ENCODE results near the gene LYPD4.

Gene LYPD4

DNA sequence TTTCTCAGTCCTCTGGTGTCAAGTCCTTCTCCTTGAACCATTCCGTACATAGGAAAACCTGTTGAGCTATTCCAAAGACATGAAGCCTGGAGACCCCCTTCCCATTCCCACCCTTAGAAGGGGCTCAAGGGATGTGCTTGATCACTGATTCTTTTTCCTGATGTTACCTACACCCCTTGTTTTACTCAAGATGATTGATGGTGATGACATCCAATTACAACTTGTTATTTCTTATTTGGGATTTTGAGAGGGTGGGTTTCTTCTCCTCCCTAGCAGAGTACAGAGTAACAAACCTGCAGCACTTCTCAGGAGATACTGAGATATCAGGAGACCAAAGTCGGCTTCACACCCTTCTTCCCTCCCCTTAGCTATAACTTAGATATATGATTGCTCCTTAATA is 8.9 kb upstream of the LYPD4 start:
- no peak for DNase-seq (ENCODE audit: low read depth in 1 of 2, low spot score in 1 of 2)

DNA sequence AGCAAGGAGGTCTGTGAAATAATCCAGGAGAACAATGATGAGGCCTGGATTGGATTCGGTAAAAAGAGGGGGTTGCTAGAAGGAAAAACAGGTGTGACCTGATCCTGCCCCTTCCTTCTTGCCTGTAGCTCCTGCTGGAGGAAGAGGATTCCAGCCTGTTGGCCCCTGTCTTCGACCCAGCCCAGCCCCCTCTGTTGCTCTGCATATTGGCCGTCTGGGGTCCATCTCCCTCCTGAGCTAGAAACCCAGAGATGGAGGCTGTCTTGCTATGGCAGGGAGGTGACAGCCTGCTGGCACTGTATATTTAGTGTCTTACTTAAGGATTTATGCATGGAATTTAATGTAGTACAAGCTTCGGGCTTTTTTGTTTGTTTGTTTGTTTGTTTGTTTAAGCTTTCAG is 7.0 kb upstream of the LYPD4 start:
- no peak for DNase-seq (ENCODE audit: low read depth in 1 of 2, low spot score in 1 of 2)

DNA sequence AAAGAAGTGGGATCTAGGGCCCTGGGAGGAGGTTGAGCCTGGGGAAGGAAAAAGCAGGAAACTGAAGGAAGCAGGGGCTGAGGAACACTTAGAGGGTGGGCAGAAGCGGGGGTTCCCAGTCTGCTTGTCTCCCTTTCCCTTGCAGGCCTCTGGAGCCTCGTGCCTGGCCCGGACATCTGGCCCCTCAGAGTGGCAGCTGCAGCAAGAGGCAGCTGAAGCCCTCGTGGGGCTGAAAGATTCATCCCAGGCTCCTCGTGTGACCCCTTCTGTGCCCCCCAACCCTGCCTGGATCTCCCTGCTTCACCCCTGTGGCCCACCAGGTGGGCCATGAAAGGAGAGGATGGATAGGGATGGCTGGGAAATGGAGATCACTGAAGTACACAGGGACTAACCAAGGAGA is 5.9 kb upstream of the LYPD4 start:
- DNase-seq (ENCODE audit: low read depth in 1 of 2, low spot score in 1 of 2) = no peak

DNA sequence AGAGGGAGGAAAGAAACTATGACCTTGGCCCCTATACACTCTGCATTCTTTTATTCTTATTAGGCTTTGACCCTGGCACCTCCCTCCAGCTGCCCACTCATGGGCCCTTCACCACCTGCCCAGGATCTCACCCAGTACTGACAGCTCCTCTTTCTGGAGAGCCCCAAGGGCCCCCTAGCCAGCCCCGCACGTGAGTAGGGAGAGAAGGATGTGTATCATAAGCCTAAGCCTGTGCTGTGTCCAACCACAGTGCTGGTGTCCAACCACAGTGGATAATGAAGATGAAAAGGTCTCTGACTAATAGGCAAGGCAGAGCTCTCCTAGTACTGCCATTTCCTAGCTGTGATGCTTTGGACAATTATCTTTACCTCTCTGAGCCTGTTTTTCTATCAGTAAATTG is 4.6 kb upstream of the LYPD4 start:
- DNase-seq (ENCODE audit: low read depth in 1 of 2, low spot score in 1 of 2) = no peak

DNA sequence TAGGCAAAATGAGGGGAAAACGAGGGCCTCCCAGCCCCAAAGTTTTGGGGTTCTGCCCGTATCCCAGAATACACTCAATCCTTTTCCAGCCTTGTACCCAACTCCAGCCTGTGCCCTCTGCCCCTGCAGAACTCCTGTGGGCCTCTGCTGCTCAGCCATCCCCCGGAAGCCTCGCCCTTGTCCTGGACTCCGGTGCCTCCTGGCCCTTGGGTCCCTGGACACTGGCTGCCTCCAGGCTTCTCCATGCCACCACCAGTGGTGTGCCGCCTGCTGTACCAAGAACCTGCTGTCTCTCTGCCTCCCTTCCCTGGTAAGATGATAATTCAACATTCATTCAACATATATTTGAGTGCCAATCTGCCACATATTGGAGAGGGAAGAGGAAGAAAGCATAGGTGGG is 4.2 kb upstream of the LYPD4 start:
- DNase-seq (ENCODE audit: low read depth in 1 of 2, low spot score in 1 of 2) = no peak

DNA sequence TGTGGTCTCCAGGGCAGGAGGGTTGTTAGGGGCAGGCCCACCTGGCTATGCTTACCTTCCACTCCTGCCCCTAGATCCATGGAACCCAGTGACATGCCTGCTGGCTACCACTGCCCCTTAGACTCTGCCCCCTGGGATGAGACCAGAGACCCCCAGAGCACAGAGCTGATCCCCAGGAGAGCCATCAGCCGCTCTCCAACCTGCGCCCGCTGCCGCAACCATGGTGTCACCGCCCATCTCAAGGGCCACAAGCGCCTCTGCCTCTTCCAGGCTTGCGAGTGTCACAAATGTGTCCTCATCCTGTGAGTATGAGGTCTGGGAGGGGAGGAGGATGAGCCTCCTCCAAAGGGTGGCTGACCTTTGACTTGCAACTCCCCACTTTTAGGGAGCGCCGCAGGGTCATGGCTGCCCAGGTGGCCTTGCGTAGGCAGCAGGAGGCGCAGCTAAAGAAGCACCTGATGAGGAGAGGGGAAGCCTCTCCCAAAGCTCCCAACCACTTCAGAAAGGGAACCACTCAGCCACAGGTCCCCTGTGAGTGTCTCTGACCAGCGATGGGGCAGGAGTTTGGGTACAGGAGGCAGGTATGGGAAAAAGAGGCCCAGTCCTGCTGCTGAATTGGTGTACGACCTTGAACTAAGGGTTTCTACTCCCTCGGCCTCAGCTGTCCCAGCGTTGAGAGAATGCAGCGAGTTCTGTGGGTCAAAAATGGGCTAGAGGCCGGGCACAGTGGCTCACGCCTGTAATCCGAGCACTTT is 3.0 kb upstream of the LYPD4 start:
- no peak for DNase-seq (ENCODE audit: low read depth in 1 of 2, low spot score in 1 of 2)

DNA sequence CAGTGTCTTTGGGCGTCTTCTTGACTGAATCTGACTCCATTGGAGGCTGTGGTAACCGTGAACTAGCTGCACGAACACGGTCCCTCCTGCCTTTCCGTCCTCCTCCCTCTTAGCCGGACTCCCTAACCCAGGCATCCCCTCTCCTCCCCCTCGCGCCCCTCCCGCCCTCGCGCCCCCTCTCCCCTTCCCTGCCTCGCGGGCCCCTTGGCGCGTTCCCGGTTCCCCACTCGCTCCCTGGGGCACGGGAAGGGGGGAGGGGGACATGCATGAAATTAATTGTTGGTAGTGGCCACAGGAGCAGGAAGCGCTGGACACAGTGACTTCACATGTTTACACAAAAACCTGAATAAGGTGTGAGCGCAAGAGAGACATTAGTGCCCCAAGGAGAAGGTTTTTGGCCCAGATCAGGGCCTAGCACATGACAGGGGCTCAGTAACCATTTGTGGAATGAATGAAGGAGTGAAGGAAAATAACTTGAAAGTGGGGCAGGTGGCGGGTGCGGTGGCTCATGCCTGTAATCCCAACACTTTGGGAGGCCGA is 638 bp upstream of the LYPD4 start:
- no peak for DNase-seq (ENCODE audit: low read depth in 1 of 2, low spot score in 1 of 2)

DNA sequence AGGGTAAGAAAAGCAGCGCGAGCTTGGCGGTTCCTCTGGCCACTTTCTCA is 343 bp upstream of the LYPD4 start, which contains the start of gene DMRTC2:
Gene DMRTC2, plus strand, starts transcription at position 42 of the 50 bp plus-strand sequence. CDS start 2,387 bp downstream, outside the sequence.
- DNase-seq (ENCODE audit: low read depth in 1 of 2, low spot score in 1 of 2) = no peak

DNA sequence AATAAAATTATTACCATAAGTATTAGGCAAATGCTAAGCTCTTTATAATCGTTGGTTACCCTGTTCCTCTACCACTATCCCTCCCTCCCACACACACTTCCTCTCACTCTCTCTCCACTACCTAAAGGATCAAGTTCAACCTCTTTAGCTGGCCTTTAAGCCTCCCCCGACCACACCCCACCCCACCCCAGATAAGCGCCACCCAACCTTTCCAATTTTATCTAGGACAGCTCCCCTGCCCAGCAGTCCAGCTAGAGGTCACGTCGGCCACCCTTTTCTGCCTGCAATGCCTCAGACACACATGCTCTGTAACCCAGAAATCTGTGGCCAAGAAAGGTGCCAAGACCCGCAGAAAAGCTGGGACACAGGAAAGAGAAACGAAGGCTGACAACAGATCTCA is 1.1 kb downstream of the LYPD4 start:
- DNase-seq (ENCODE audit: low read depth in 1 of 2, low spot score in 1 of 2) = no peak

DNA sequence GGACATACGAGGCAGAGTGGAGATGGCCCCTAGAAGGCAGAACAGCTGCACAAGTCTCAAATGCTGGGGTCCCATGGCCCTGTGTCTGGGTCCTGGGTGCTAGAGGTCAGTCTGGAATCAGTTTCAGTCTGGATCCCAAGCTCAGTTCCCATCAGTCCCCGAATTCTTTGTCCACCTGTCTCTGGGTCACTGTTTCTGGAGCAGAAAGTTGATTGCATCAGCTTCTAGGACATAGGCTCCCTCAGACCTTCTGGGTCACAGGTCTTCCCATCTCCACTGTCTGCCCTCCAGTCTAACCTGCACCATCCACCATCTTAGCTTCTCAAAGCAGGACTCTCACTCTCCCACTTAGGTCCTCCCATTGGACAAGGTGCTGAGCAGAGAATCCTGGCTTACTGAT is 5.3 kb downstream of the LYPD4 start:
- DNase-seq (ENCODE audit: low read depth in 1 of 2, low spot score in 1 of 2) = no peak

DNA sequence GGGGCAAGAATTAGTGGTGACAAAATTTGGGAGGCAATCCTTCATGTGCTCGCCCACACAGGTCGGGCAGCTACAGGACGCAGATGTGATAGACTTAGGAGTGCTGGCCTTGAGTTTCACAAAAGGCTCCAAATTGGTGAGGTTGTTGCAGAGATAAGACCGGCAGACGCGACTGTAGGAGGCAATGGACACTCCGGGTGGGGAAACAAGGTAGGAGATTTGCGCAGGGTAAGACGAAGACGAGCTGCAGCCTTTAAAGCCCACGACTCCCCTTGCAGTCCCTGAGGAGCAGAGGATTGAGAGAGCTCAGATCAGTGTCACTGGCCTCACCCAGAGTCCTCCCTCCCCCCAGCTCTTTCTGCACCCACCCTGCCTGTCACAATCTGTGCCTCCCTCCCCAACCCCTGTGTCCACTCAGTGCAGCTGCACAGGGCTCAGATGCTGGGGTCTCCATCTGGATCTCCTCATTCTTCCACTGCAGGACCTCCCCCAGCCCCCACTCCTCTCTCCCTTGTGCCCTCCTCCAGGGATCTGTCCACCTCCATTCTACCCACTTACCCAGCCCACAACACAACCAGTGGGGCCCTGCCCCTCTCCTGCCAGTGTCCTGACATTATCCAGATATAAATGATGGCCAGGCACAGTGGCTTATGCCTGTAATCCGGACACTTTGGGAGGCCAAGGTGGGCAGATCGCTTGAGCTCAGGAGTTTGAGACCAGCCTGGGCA is 6.3 kb downstream of the LYPD4 start:
- no peak for DNase-seq (ENCODE audit: low read depth in 1 of 2, low spot score in 1 of 2)

DNA sequence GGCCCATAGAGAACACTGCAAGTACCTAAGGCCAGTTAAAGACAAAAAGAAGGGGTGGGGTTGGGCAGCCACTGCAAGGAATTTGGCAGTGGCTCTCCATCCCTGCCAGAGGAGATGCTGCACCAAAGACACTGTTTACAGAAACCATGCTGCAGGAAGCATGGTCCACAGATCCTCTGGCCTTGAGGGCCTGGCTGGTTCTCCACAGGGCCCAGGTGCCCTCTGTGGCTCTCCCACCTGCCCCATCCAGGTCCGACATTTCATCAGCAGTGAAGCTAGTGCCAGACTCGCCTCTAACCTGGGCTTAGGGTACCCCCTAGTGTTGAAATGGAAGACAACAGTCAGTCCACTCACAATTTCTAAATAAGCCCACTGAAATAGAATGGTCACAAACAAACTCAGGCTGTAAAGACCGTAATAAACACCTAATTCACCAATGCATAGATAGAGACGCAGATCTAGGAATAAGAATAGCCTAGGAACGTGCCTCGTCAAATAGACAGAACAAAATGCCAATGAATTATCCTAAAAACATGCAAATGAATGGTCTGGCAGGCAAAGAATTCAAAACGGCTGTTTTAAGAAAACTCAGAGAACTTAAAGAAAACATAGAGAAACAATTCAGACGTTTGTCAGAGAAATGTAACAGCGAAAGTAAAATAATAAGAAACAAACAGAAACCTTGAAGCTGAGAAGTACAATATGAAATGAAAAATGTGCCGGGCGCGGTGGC is 23.3 kb downstream of the LYPD4 start:
- DNase-seq (ENCODE audit: low read depth in 1 of 2, low spot score in 1 of 2) = peak in 1 of 2 donors; percentile 30

DNA sequence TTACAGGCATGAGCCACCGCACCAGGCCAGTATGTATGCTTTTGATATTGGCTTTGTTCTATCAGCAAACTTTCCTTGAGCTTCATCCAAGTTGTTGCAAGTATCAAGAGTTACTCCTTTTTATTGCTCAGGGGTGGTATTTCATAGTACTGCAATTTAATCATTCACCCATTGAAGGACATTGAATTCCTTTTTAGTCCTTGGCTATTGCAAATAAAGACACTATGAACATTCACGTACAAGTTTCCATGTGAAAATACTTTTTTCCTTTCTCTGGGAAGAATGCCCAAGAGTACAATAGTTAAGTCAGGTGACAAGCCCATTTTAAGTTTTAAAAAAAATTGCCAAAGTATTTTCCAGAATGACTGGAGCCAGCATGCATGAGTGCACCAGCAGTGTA is 27.7 kb downstream of the LYPD4 start:
- no peak for DNase-seq (ENCODE audit: low read depth in 1 of 2, low spot score in 1 of 2)

DNA sequence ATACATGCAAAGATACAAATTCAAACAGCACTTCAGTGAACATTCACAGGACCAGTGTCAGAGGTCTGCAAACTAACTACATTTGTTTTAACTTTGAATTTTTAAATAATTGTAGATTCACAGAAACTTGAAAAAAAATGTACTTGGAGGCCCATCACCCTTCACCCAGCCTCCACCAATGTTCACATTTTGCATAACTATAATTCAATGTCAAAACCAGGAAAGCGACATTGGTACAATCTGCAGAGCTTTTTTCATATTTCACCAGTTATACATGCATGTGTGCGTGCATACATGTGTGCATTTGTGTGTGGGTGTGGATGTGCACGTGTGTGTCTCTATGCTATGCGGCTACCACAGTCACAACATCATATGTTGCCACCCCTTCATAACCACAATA is 29.2 kb downstream of the LYPD4 start:
- no peak for DNase-seq (ENCODE audit: low read depth in 1 of 2, low spot score in 1 of 2)

DNA sequence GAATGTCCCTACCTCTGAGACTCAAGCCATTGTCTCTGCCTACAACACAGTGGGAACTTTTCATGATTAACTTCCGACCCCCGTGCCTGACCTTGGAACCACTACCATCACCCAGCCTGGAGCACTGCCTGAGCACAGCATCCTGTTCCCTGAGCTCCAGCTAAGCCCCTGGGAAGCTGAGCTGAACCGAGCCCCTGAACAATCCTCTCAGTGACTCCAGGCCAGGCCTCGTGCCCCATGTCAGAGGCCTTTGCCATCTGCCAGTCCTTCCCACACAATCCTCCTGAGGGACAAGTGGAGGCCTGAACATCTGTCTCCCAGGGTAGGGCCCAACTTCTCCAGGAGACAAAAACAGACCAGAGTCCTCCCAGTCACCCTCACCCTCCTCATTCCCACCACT is 30.6 kb downstream of the LYPD4 start:
- no peak for DNase-seq (ENCODE audit: low read depth in 1 of 2, low spot score in 1 of 2)

DNA sequence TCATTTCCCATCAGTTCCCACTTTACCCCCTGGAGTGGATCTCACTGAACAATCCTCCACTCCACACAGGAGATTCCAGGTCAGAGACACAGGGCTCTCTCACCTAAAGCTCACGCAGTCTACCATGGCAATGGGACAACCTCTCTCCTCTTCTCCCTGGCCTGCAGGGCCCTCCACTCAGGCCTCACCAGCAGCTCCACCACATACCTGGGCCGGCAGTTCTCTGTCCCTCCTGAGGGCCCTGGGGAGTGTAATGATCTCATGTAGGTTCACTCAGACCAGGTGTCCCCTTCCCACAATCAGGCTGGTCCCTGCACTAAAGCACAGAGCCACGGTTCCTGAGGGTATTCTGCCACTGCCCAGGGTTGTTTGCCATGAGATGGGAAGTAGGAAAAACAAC is 32.5 kb downstream of the LYPD4 start:
- no peak for DNase-seq (ENCODE audit: low read depth in 1 of 2, low spot score in 1 of 2)

DNA sequence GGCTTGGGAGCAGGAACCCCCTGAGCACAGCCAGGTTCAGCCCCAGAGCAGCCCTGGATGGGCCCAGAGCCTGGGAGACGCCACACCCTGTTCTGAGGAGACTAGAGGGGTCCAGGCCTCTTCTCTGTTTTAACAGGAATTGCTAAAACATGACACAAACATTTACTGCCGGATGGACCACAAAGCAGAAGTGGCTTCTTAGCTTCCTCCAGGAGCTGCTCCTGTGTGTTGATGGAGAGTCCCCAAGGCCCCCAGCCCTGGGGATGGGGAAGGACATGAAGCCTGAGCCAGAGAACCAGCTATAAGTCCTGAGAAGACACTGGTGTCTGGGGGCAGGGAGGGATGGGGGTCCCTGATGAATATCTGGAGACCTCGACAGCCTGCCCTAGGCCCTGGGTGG is 33.4 kb downstream of the LYPD4 start:
- no peak for DNase-seq (ENCODE audit: low read depth in 1 of 2, low spot score in 1 of 2)

DNA sequence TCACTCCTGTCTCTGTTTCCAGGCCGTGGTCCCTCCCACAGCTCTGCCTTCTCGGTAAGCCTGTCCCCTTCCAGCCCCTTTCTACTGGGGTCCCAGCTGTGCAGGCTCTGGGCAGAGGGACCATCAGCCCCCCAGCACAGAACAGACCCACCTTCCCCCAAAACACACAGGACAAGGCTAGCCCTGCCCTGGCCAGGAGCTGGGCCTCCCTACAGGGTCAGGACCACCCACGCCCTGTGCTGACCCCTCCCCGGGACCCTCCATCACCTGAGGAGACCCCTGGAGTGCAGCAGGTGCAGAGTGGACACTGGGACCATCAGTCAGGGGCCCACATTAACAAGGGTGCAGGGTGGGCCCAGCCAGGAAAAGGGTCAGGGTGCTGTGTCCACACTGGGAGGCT is 34.2 kb downstream of the LYPD4 start:
- no peak for DNase-seq (ENCODE audit: low read depth in 1 of 2, low spot score in 1 of 2)

DNA sequence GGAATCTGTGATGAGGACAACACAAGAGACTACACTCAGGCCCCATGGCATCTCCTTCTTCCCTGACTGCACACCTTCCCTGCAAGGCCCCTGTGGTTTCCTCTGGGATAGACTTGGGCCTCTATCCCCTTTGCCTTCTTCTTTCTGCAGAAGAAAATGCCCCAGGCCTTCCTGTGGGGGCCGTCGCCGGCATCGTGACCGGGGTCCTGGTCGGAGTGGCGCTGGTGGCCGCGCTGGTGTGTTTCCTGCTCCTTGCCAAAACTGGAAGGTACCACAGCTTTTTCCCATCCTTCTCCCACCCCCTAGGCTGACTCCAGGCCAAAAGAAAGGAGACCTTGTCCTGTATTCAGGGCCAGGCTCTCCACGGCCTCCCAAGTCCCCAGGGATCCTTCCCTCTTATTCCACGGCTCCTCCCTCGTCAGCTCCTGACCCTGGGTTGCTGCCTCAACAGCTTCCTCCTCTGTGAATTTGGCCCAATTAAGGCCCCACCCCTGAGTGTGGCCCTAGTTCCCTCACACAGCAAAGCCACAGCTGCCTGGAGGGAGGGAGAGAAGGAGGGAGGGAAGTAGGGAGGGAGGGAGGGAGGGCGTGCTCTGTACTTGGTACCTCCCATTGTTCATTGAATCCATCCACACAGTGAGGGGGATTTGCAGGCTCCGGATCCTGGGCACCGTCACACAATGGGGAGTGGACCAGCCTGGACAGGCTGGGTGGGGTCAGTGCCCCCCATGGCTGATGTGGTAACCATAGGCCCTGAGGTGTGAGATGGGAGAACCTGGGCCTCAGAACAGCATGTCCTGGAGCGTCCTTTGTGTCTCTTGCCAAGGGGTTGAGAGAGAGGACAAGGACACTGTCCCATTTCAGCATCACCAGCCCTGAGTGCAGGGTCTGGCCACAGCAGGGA is 35.6 kb downstream of the LYPD4 start:
- no peak for DNase-seq (ENCODE audit: low read depth in 1 of 2, low spot score in 1 of 2)

DNA sequence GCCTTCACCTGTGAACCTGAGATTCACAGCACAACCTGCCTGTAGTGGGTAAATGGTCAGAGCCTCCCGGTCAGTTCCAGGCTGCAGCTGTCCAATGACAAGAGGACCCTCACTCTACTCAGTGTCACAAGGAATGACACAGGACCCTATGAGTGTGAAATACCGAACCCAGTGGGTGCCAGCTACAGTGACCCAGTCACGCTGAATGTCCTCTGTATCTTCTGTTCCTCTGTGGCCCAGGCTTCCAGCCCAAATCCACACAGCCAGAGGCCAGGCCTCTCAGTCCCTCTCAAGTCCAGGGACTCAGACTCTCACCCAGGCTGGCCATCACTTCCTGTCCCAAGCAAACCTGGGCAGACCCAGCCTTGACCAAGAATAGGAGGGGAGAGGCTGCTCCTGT is 37.3 kb downstream of the LYPD4 start:
- DNase-seq (ENCODE audit: low read depth in 1 of 2, low spot score in 1 of 2) = no peak

DNA sequence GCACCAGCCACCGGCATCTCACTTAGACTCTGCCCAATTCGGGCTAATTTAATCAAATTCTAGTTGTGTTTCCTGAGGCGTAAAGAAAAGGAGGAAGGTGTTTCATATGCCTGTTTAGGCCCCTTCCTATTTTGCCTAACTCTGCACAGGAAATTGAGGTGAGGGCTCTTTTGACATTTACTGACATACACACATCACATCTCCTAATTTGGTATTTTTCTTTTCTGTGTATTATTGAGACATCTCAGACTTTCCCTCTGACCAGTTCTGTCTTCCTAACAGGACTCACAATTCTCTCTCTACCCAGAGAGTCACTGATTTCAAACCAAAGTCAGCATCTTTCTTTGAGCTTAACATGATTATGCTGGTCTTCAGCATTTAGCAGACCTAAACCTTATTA is 40.1 kb downstream of the LYPD4 start:
- no peak for DNase-seq (ENCODE audit: low read depth in 1 of 2, low spot score in 1 of 2)

DNA sequence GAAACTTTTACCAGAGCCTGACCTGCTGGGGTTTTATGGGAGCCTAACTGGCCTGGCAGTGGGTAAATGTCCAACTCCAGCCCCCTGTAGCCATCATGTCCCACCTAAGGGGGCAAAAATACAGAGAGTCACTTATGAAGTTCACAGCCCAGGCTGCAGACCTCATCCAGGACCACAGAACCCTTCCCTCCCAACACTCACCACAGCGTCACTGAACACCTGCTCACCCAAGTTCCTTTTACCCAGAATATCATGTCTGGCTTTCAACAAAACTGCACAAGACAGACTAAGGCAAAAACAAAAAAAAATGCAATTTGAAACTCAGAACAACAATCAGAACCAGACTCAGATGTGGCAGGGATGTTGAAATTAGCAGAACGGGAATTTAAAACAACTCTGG is 41.7 kb downstream of the LYPD4 start:
- no peak for DNase-seq (ENCODE audit: low read depth in 1 of 2, low spot score in 1 of 2)
